ENCODE results near the gene PGGT1B.

The PGGT1B gene

GRCh38 chr5:115272297-115272958 lies 9.8 kb upstream of the PGGT1B start:
- DNase-seq (ENCODE audit: low read depth) = no peak
- no peak overlapping the region for H3K4me3 ChIP-seq (ENCODE audit: low read length)
- TF ChIP-seq CTCF (conservative IDR thresholded peaks at IDR 0.05; ENCODE audit: low read depth, low read length) = no peak

DNA sequence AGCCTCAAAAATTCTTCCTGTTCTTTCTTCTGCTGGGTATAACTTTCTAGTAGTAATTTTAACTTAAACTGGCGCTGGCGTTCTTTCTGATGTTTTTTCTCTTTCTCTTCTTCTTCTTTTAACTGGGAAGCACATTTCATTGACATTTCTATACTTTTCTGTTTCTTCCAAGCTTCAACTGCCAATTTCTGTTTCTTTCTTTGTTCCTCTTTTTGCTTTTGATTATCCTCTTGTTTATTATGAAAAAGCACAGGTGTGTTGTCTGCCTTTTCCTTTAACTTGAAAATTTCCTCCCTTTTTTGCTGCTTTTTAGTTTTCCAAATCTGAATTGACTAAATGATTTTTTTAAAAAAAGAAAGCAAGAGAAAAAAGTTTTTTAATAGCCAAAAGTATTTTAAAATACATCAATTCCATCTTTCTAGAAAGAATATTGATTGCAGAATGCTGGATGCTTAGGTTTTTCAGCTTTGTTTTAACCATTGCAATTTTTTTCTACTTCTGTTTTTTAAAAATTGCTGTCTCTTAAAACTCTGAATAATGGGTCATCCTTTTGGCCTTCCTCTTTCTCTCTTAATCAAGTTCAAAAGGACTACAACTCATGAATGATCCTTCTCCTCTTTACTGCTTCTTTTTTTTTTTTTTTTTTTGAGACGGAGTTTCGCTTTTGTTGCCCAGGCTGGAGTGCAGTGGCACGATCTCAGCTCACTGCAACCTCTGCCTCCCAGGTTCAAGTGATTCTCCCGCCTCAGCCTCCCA lies 8.8 kb upstream of the PGGT1B start:
- no peak for TF ChIP-seq CTCF (conservative IDR thresholded peaks at IDR 0.05; ENCODE audit: low read depth, low read length)
- DNase-seq (ENCODE audit: low read depth) = no peak
- no peak overlapping the region for H3K4me3 ChIP-seq (ENCODE audit: low read length)

- TF ChIP-seq CTCF (conservative IDR thresholded peaks at IDR 0.05; ENCODE audit: low read depth, low read length) = no peak
- no peak overlapping the region for H3K4me3 ChIP-seq (ENCODE audit: low read length)
- DNase-seq (ENCODE audit: low read depth) = no peak
Measured at GRCh38 chr5:115267617-115268016, 4.9 kb upstream of the PGGT1B start.

DNA sequence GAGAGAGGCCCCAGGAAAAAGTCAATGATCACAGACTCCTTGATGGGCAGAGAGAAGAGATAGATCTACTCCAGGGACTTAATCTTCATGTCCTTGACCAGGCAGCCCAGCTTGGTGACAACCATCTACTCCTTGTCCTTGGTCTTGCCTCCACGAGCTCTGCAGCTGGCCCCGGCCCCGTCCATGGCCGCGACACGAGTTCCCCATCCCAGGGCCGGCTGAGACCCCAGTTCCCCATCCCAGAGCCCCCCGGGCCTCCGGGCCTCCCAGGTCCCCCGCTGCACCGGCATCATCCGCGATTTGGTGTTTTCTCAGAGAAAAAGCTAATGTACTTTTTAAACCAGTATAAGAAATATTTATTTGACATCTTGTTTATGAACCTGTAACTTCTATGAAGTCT lies 2.5 kb upstream of the PGGT1B start:
- DNase-seq (ENCODE audit: low read depth) = no peak
- TF ChIP-seq CTCF (conservative IDR thresholded peaks at IDR 0.05; ENCODE audit: low read depth, low read length) = no peak
- no peak overlapping the region for H3K4me3 ChIP-seq (ENCODE audit: low read length)

- no peak for DNase-seq (ENCODE audit: low read depth)
- TF ChIP-seq CTCF (conservative IDR thresholded peaks at IDR 0.05; ENCODE audit: low read depth, low read length) = no peak
- no peak overlapping the region for H3K4me3 ChIP-seq (ENCODE audit: low read length)
Measured at GRCh38 chr5:115264786-115265185, 2.1 kb upstream of the PGGT1B start.

DNA sequence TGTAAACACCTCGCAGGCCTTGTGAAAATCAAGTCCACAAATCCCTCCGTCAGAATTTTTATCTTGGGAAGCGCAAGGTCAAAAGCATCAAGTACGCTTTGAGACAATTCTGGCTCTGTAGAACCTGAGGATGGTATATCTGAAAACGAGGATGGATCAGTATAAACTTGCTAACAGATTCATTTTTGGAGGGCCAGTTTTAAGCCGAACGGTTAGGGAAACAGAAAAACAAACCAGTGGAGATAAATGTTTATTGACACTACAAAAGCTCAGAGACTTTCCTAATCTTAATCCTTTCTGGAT lies 352 bp upstream of the PGGT1B start:
- no peak for DNase-seq (ENCODE audit: low read depth)
- TF ChIP-seq CTCF (conservative IDR thresholded peaks at IDR 0.05; ENCODE audit: low read depth, low read length) = no peak

DNA sequence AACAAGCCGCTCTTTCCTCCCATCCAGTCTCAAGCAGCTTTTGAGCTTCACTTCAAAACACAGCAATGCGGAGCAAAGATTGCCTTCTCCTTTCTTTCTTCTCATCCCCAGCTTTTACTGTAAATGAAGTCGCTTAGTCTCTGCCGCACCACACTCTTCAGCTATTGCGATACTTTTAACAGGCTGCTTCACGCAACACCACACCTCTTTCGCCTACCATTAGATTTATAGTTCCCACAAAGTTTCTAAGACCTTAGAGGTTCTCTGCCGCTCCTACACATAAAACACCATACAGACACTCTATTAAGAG lies 711 bp downstream of the PGGT1B start:
- peak overlapping the region; percentile 90 for H3K4me3 ChIP-seq (ENCODE audit: low read length)
- no peak for TF ChIP-seq CTCF (conservative IDR thresholded peaks at IDR 0.05; ENCODE audit: low read depth, low read length)
- no peak for DNase-seq (ENCODE audit: low read depth)

More for the DNA sequence above, 352 bp upstream of the PGGT1B start:
- H3K4me3 ChIP-seq (ENCODE audit: low read length) = peak overlapping the region; percentile 90
